HG03039 (cell line): ENCODE measurements around the gene THG1L.

Source experiments
- ATAC-seq: cut with Tn5 transposase; IDR thresholded peaks from one replicate; pipeline ENCODE4 v1.9.1; 2021; ENCODE audit warnings: mild to moderate bottlenecking, moderate library complexity; ENCODE audit not compliant: unreplicated experiment

THG1L gene

DNA sequence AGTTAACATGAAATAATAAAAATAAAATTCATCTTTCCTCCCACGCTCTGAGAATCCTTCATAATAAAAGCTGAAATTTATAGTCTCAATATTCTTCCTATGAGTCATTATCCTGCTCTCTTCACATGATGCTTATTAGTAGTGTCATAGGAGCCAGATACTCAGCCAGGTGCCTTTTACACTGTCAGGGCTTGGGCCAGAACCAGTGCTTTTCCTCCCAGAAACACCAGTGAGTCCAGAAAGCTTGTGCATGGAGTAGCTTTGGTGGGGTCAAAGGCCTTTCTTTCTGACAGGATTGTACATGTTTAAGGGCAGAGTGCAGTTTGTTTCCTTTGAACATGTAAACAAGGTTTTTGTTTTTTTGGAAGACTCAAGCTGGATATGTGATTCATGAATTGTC is 19.1 kb downstream of the THG1L start:
- no peak for ATAC-seq

DNA sequence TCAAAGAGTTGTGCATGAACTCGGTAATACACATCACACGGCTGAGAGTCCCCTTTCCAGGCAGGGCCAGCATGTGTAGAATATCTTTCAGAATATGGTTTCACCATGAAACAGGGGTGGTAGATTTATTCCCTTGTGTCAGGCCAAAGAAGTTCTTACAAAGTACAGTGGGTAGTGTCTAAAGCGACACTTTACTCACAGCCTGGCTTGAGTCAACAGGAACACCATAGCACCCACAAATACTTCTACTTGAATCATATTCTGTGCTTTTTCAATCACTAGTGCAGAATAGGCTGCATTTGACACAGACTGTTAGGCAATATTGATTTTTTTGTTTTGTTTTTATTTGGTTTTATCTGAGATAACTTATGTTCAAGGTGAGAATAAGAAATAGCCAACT is 24.9 kb downstream of the THG1L start:
- no peak for ATAC-seq

DNA sequence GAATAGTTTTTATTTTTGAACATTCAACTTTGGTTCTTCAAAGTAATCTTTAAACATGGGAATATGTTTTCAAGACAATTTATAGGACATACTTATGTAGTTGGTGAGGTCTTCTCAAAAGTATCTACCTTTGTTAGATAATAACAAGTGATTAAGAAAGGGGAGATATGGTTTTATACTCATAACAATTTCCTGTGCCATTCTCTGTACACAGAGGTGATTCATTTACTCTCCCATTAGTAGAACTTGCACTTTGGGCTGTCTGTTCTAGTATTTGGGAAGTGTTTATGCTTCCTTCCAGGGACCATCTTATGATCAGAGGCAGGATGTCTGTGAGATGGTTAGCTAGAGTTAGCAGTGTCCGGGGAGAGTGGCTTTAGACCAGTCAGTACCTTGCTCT is 27.5 kb downstream of the THG1L start:
- no peak for ATAC-seq

DNA sequence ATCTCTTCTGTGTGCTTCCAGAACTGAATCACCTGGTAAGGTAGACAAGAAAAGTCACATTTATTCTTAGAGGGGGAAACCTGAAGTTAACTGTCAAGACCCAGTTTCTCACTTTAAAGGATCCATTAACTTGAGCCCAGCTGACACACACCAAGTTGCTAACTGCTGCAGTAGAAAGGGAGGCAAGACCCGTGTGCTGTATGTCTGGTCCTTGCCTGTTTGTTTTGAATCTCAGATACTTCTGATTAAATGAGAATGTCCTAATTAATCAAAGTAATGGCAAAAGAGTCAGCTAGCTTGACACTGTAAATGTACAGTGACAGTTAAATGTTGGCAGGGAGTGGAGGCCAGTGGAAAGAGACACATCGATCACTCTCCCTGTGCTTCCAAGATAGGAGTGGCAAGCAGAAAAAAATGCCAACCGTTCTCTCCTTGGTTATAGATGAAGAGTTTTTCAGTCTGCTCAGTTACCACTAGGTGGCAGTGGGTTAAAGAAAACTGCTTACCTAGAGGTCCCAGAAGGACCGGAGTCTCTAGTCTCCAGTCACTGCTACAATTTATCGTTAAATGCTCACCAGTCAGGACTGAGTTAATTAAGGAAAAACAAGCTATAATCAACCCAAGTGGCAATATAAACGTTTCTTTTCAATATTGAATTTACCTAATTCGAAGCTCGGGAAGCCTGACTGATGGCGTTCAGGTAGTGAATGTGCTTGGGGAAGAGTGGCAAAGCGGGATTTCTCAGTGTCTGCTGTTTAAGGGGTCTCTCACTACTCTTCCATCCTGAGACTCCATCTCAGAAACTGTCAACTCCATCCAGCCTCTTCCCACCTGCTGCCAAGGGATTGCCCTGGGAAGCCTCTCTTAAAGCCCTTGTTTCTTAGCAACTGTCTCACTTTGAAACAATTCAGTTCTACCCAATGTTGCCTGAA is 30.7 kb downstream of the THG1L start:
- ATAC-seq = no peak

DNA sequence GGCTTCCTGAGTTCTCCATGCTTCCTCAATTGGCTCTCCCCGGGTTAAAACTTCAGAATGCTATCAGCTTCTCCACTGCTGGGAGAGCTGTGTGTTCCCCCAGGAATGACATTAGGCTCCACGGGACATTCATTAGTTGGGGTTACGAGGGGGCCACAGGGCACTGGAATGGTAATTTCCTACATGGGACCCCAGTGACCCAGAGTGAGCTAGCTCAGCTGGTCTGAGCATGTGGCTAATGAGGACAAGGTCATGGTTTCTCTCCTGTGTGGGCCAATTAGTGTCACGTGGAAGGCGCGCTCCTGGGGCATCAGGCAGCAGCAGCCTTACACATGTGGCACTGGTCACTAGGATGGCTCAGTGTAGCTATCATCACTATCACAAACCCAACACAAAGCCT is 33.3 kb downstream of the THG1L start:
- no peak for ATAC-seq

DNA sequence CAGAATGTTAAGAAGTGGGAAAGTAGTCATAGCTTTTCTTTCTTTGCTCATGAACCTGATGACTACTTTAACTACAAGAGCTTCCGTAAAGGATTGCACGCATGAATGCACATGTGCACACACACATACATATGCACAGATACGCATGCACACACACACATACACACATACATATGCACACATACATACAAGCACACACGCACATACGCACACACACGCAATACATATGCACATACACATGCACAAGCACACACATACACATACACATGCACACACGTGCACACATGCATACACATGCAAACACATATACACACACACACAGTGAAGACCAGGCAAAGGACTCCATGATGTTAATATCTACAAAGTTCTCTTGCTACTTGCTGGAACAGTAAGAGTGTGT is 35.2 kb downstream of the THG1L start:
- ATAC-seq = no peak

DNA sequence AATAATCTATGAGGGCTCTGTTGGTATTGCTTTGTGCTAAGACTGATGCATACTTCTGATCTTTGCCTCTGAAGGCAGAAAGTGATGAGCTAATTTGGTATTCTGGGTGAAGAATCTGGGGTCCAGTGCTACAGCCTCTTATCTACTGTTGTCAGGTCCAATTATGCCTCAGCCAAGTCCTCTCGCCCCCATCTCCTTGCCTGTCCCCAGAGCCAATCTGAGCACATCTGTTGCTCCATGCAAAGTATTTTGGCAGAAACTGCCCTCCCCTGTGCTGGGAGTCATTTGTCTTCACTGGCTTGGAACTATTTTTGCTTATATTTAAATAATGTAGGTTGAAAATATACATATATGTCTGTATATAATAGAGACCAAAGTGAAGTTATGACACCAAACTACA is 35.7 kb downstream of the THG1L start:
- no peak for ATAC-seq

DNA sequence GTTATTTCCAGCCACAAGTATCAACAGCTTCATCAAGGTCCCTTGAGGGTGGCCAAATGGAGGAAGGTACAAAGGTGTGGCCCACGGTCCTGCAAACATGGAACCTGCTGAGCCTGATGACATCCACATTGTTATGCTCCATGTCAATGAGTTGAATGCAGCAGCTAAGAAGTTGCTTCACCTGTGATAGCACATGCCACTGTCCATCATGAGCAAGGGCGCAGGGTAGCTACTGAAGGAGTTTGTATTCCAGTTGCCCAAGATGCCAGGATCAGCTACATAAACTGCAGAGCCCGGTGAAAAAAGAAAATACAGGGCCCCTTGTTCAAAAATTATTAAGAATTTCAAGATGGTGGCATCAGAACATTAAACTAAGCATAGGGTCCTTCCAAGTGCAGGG is 36.5 kb downstream of the THG1L start:
- ATAC-seq = no peak

DNA sequence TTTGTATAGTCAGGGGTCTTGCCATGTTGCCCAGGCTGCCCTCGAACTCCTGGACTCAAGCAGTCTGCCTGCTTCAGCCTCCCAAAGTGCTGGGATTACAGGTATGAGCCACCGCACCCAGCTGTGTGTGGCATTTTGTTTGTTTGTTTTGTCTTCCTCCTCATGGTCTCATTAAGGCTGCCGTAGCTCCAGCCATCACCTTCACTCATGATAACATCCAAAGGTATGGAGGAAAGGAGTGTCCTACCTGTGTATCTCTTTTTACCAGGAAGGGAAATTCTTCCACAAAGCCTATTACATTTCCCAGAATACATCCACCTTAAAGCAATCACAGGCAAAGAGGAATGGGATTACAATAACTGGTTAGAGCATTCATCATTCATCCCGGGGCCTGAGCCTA is 39.4 kb downstream of the THG1L start:
- ATAC-seq = no peak

DNA sequence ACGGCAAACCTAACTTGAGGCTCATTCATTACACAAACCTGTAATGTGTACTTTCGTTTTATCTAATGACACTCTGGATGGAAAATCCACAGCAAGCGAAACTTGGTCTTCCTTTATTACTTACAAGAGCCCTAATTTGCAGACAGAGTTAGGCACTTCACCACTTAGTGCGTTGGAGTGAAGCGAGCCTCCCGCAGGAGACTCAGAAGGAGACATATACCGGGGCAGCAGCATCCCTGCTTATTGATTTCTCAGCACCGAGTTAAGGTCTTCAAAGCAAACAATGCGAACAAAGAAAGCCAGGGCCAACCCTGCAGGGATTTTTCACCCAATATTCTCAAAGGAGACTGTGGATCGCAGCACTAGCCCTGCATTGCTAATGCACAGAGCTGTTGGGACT is 40.9 kb downstream of the THG1L start:
- no peak for ATAC-seq

DNA sequence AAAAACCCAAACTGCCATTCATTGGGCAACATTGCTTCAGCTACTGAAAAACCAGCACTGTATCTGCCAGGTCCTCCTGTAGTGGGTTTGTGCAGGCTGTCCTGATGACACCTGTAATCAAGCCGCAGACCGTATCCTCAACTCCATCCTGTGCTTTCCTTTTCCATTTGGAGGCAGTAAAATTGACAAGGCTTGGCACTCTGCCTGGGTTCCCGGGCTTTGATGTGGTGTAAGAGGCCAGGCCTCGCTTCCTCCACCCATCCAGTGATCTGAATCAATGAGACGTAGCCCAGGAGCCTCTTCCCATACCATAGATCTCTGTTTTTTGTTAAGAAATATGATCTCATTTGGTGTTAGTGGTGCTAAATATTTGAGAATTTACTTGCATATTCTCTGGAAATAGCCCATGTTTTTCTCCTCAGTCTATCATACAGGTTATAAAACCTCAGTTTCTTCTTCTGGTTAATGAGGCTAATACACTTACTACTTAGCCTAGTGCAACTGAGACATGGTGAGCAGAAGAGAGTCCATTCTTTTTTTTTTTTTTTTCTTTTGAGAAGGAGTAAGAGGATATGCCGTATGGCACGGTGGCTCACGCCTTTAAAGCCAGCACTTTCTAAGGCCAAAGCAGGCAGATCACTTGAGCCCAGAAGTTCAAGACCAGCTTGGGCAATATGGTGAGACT is 47.0 kb downstream of the THG1L start:
- ATAC-seq = no peak

DNA sequence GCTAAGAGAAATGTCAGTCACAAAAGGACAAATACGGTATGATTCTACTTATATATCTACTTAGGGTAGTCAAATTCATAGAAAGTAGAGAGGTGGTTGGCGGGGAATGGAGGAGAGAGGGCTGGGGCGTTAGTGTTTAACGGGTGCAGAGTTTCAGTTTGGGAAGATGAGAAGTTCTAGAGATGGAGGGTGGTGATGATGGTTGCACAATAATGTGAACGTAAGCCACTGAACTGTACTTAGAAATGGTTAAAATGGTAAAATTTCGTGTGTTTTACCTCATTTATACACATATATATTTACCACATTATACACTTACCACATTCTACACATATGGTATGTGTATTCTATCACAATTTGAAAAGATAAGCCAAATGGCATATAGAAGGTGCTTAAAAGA is 48.0 kb downstream of the THG1L start:
- ATAC-seq = no peak

DNA sequence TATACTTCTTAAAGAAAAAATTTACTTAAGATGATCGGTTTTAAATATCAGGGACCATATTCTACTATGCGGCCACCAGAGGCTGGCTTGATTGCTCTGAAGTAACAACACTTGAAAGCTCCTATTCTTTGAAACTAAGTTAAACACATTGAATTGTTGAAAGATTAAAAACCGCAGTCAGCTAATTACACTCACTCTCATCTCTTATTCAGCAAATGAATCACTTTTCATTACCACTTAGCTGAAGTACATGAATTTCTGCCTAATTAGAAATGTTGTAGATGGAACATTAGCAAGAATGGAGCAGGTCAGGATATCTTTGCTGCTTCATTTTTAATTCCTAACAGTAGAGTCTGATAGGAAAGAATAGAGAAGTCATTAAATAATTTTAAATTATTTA is 54.6 kb downstream of the THG1L start:
- ATAC-seq = no peak
